CD14-positive monocyte (primary cell): Measurements from ENCODE around the gene TGFB1I1. TPM values are rescaled to one million over a fixed set of nuclear protein-coding genes. Genes with fewer than 3 reads are reported as not detected.
A peak's percentile ranks its signal among the peaks of the same experiment; 100 is the strongest.

Experiments used
- DNase-seq, 3 donors: peaks; one replicate each; pipeline ENCODE4 v3.0.0-alpha.2; 2011 to 2022
- H2AFZ ChIP-seq: 2 replicates; pipeline ENCODE4 v1.6.0; 2012; ENCODE audit warnings: mild to moderate bottlenecking, low read depth, low read length, inconsistent platforms; ENCODE audit not compliant: insufficient read depth, poor library complexity, severe bottlenecking
- H3K27ac ChIP-seq, 2 donors: 1 replicate in 1 of 2; 2 replicates in 1 of 2; pipeline ENCODE4 v1.5.1; 2012 to 2013; ENCODE audit warnings: low read length in 2 of 2, control low read depth in 1 of 2, inconsistent platforms in 1 of 2, low read depth in 1 of 2, mild to moderate bottlenecking in 1 of 2
- H3K27me3 ChIP-seq, 2 donors: one replicate each; pipeline versions ENCODE4 v1.6.0 to v1.6.1; 2011 to 2013; ENCODE audit warnings: low read length in 2 of 2; ENCODE audit not compliant: control insufficient read depth in 2 of 2, insufficient read depth in 2 of 2
- H3K36me3 ChIP-seq, 2 donors: replicated peaks in 1 of 2; 1 replicate in 1 of 2; 2 replicates in 1 of 2; pipeline versions ENCODE4 v1.5.1 to v1.6.1; 2012 to 2013; ENCODE audit warnings: low read length in 2 of 2, control low read depth in 1 of 2, inconsistent platforms in 1 of 2, mild to moderate bottlenecking in 1 of 2; ENCODE audit not compliant: insufficient read depth in 2 of 2, control insufficient read depth in 1 of 2
- H3K4me1 ChIP-seq, 2 donors: 1 replicate in 1 of 2; 2 replicates in 1 of 2; pipeline versions ENCODE4 v1.5.1 to v1.6.1; 2012 to 2013; ENCODE audit warnings: low read length in 2 of 2, control low read depth in 1 of 2, inconsistent platforms in 1 of 2, mild to moderate bottlenecking in 1 of 2, moderate library complexity in 1 of 2; ENCODE audit not compliant: insufficient read depth in 2 of 2, control insufficient read depth in 1 of 2
- H3K4me2 ChIP-seq: replicated peaks from 2 replicates; pipeline ENCODE3; 2012; ENCODE audit warnings: low read length, moderate library complexity, mild to moderate bottlenecking; ENCODE audit not compliant: poor library complexity, severe bottlenecking; ENCODE audit errors: extremely low read depth
- H3K4me3 ChIP-seq, 3 experiments: fragments of 200-600 bp in 1 of 3; sonication (generic) in 1 of 3; replicated peaks in 1 of 3; 1 replicate in 2 of 3; 2 replicates in 1 of 3; pipeline ENCODE4 v1.5.1; 2011 to 2013; ENCODE audit warnings: low read length in 3 of 3, mild to moderate bottlenecking in 3 of 3, control low read depth in 2 of 3, low read depth in 2 of 3, inconsistent platforms in 1 of 3, moderate library complexity in 1 of 3
- H3K79me2 ChIP-seq: 2 replicates; pipeline ENCODE4 v1.6.0; 2012; ENCODE audit warnings: mild to moderate bottlenecking, control low read depth, inconsistent platforms, low read length, moderate library complexity; ENCODE audit not compliant: insufficient read depth
- H3K9ac ChIP-seq: 2 replicates; pipeline ENCODE4 v1.6.0; 2017; ENCODE audit warnings: low read length, mild to moderate bottlenecking; ENCODE audit not compliant: insufficient read depth, poor library complexity, severe bottlenecking
- H3K9me3 ChIP-seq, 2 donors: replicated peaks in 1 of 2; 1 replicate in 1 of 2; 2 replicates in 1 of 2; pipeline versions ENCODE4 v1.5.1 to v1.6.1; 2012 to 2013; ENCODE audit warnings: low read length in 2 of 2, control low read depth in 1 of 2; ENCODE audit not compliant: control insufficient read depth in 1 of 2, insufficient read depth in 1 of 2
- H4K20me1 ChIP-seq: 2 replicates; pipeline ENCODE4 v1.6.0; 2012; ENCODE audit warnings: mild to moderate bottlenecking, low read length, control low read depth, moderate library complexity; ENCODE audit not compliant: insufficient read depth
- H3K27ac Mint-ChIP-seq, 7 donors: one replicate each; pipeline ENCODE4 v1.8.0; 2020; ENCODE audit warnings: mild to moderate bottlenecking in 7 of 7, mixed read lengths in 7 of 7, moderate library complexity in 6 of 7, inconsistent platforms in 2 of 7
- H3K27me3 Mint-ChIP-seq, 3 donors: one replicate each; pipeline ENCODE4 v1.8.0; 2021 to 2022; ENCODE audit warnings: low read depth in 3 of 3, mild to moderate bottlenecking in 3 of 3, mixed read lengths in 3 of 3, moderate library complexity in 3 of 3, inconsistent platforms in 1 of 3
- H3K36me3 Mint-ChIP-seq, 2 donors: one replicate each; pipeline ENCODE4 v1.8.0; 2020; ENCODE audit warnings: mixed read lengths in 2 of 2, inconsistent platforms in 1 of 2, mild to moderate bottlenecking in 1 of 2
- H3K4me1 Mint-ChIP-seq: one replicate; pipeline ENCODE4 v1.8.0; 2020; ENCODE audit warnings: mild to moderate bottlenecking, mixed read lengths
- H3K4me3 Mint-ChIP-seq, 2 donors: one replicate each; pipeline ENCODE4 v1.8.0; 2020; ENCODE audit warnings: mild to moderate bottlenecking in 2 of 2, mixed read lengths in 2 of 2, moderate library complexity in 1 of 2
- H3K9me3 Mint-ChIP-seq, 7 donors: one replicate each; pipeline ENCODE4 v1.8.0; 2020 to 2022; ENCODE audit warnings: mixed read lengths in 7 of 7, mild to moderate bottlenecking in 6 of 7, moderate library complexity in 6 of 7, inconsistent platforms in 2 of 7
- WGBS: methylation state at CpG from one replicate; pipeline ENCODE4 v1.1.5; 2013; ENCODE audit warnings: missing lambda C conversion rate; ENCODE audit not compliant: insufficient coverage; 5-methylcytosine and 5-hydroxymethylcytosine counted together
- intact Hi-C, 2 donors: fragments of 100-400 bp; cut with micrococcal nuclease; formaldehyde crosslinking; loops; one replicate each; pipeline versions ENCODE4 v1.15.0 to v1.15.1; 2023
- polyA plus RNA-seq, 3 donors: library from polyadenylated mRNA; depleted of rRNA in 1 of 3; unstranded in 2 of 3; stranded (reverse) in 1 of 3; fragments of 300-500 nt in 2 of 3; fragments of >200 nt in 1 of 3; fragmentation: Illumina TruSeq in 2 of 3; gene quantifications; 1 replicate in 2 of 3; 2 replicates in 1 of 3; pipeline ENCODE4 v1.2.3, GENCODE V29; 2012 to 2021
- TF ChIP-seq, protein P1 (sequence below): fragments of 200-600 bp; IDR thresholded peaks from one replicate; pipeline ENCODE4 v1.8.0; 2022; ENCODE audit warnings: antibody characterized with exemption, mild to moderate bottlenecking

The TGFB1I1 gene
- polyA plus RNA-seq, 3 donors = 0.11 to 0.16 TPM; not detected in 1

DNA sequence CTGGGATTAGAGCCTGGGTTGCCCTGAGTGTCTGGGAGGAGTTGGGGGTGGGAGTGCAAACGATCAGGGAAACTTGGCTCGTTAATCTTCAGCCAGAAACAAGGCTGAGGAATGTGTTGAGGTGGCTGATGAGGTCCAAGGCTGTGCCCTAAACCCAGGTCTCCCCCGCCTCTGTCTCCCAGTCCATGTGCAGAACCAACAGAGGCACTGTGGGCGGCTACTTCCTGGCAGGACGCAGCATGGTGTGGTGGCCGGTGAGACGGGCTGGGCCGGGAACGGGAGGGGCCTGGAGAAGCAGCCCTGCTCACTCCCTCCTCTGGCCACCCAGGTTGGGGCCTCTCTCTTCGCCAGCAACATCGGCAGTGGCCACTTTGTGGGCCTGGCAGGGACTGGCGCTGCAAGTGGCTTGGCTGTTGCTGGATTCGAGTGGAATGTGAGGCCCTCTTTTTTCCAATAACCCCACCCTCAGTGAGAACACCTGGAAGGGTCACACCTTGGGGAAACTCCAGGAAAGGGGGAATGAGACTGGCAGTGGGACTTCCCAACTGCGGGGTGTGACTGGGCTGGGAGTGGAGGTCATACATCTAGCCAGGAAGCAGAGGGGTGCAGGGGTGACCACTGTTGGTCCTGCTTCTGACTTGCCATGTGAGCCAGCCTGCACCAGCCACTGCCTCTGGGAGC is 12.7 kb downstream of the TGFB1I1 start:
- Mint-ChIP-seq H3K4me1 (peaks cover 22% of the 10 kb centered on the region), H3K27ac (peak overlapping the region in 1 of 7 donors; percentile 31), H3K36me3 (peaks cover 0 to 2% of the 10 kb centered on the region in 2 donors), H3K9me3 (peaks cover 0 to 2% (median 0%) of the 10 kb centered on the region in 7 donors), H3K4me3 (no peak overlapping the region), H3K27me3 (peaks cover 5 to 43% (median 33%) of the 10 kb centered on the region in 3 donors)
- H3K4me1 ChIP-seq = peaks cover 15 to 25% of the 10 kb centered on the region in 2 donors
- H3K79me2 ChIP-seq = no peaks in the 10 kb centered on the region
- no peak overlapping the region for H2AFZ ChIP-seq
- no peaks in the 10 kb centered on the region for H3K36me3 ChIP-seq
- DNase-seq = no peak
- H3K27ac ChIP-seq = no peak overlapping the region
- H3K4me2 ChIP-seq = no peak overlapping the region
- TF ChIP-seq, protein P1, sequence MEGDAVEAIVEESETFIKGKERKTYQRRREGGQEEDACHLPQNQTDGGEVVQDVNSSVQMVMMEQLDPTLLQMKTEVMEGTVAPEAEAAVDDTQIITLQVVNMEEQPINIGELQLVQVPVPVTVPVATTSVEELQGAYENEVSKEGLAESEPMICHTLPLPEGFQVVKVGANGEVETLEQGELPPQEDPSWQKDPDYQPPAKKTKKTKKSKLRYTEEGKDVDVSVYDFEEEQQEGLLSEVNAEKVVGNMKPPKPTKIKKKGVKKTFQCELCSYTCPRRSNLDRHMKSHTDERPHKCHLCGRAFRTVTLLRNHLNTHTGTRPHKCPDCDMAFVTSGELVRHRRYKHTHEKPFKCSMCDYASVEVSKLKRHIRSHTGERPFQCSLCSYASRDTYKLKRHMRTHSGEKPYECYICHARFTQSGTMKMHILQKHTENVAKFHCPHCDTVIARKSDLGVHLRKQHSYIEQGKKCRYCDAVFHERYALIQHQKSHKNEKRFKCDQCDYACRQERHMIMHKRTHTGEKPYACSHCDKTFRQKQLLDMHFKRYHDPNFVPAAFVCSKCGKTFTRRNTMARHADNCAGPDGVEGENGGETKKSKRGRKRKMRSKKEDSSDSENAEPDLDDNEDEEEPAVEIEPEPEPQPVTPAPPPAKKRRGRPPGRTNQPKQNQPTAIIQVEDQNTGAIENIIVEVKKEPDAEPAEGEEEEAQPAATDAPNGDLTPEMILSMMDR = no peak
- no peak overlapping the region for H3K9ac ChIP-seq
- H3K9me3 ChIP-seq = no peaks in the 10 kb centered on the region
- intact Hi-C loops = no loop called here
- peaks cover 0 to 27% of the 10 kb centered on the region in 2 donors for H3K27me3 ChIP-seq
- H4K20me1 ChIP-seq = no peaks in the 10 kb centered on the region
- no peak overlapping the region for H3K4me3 ChIP-seq
- WGBS = 62% methylated on average over 10 of the region's 14 CpGs

DNA sequence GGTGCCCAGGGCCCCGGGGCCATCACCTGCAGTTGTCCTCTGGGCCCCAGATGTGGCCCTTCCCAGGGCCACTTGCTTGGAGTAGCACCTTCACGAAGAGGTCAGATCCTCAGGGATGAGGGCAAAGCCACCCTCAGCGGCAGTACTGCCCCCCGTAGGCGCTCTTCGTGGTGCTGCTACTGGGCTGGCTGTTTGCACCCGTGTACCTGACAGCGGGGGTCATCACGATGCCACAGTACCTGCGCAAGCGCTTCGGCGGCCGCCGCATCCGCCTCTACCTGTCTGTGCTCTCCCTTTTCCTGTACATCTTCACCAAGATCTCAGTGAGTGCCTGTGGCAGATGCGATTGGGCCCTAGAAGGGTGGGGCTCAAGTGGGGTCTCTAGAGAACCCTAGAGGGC is 13.6 kb downstream of the TGFB1I1 start:
- H3K36me3 ChIP-seq = peaks cover 0 to 4% of the 10 kb centered on the region in 2 donors
- no peak overlapping the region for H3K9ac ChIP-seq
- H4K20me1 ChIP-seq = no peaks in the 10 kb centered on the region
- peaks cover 15 to 25% of the 10 kb centered on the region in 2 donors for H3K4me1 ChIP-seq
- H3K36me3 Mint-ChIP-seq = peaks cover 6% of the 10 kb centered on the region in 2 donors
- peaks cover 0 to 27% of the 10 kb centered on the region in 2 donors for H3K27me3 ChIP-seq
- H3K27me3 Mint-ChIP-seq = peaks cover 5 to 42% (median 34%) of the 10 kb centered on the region in 3 donors
- no peak overlapping the region for H3K27ac ChIP-seq
- peaks cover 0 to 2% (median 0%) of the 10 kb centered on the region in 7 donors for H3K9me3 Mint-ChIP-seq
- 97% methylated on average over 14 of the region's 17 CpGs for WGBS
- H3K27ac Mint-ChIP-seq = no peak overlapping the region
- H2AFZ ChIP-seq = no peak overlapping the region
- intact Hi-C loops = no loop called here
- TF ChIP-seq, protein P1 = no peak
- peaks cover 20% of the 10 kb centered on the region for H3K4me1 Mint-ChIP-seq
- no peak overlapping the region for H3K4me3 ChIP-seq
- H3K4me3 Mint-ChIP-seq = no peak overlapping the region
- H3K4me2 ChIP-seq = no peak overlapping the region
- no peaks in the 10 kb centered on the region for H3K79me2 ChIP-seq
- DNase-seq = no peak
- no peaks in the 10 kb centered on the region for H3K9me3 ChIP-seq
